ENCODE measurements around the gene SMAD7. TPM values are rescaled to one million over a fixed set of nuclear protein-coding genes. Genes with fewer than 3 reads are reported as not detected.
A peak's percentile ranks its signal among the peaks of the same experiment; 100 is the strongest.

SMAD7 gene
- total RNA-seq, 2 experiments from 2014 or later, result 9.0 to 9.4 TPM

DNA sequence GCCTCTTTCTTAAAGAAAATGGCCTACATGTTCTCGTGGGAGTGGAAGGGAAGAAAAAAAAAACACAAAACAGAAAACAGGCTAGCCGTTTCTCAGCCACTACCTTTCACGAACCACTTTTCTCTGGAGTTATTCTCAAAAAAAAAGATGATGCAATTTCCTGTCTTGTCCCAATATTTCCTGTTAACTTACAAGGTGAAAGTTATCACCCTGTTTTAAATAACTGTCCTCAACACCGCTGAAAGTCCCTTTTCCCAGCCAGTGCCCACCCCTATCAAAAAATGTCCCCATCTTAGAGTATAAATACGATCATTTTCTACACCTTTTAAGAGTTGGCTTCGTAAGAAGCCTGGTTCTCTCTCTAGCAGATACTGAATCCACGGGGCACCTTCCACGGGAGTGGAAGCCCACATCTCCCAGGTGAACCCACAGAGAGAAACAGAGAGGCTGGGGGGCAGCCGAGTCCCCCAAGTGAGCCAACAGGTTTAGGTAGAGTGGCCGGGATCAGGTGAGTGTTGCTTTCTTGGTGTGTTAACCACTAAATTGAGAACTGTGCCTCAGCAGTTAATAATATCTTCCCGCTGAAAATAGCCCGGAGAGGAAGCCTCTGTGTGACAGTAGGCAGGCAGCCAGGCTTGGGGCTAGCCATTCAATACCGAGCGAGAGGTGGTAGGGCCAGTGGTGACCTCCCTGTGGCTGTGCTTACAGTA, 15.9 kb downstream of the SMAD7 start:
- H3K4me1 Mint-ChIP-seq, result peaks cover 69% of the 10 kb centered on the region
- H3K36me3 Mint-ChIP-seq, result peaks cover 34% of the 10 kb centered on the region
- no peak for DNase-seq

DNA sequence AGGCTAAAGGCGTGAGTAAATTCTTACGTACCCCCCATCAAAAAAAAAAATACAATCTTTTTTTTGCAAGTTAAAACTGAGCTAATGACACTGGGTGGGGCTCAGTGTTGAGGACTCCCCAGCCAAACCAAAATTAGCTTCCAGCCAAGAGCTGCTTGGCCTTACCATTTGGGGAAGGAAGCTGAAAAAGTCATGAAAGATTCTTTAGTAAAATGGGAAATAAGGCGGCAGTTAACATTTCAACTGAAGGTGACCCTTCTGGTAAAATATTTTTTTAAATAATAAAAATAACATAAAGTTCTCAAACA, 16.4 kb downstream of the SMAD7 start:
- Mint-ChIP-seq H3K27me3 (no peaks in the 10 kb centered on the region), H3K36me3 (peaks cover 32% of the 10 kb centered on the region), H3K4me3 (peak overlapping the region; percentile 40), H3K4me1 (peaks cover 65% of the 10 kb centered on the region), H3K27ac (peak overlapping the region; percentile 95), H3K9me3 (no peaks in the 10 kb centered on the region)
- DNase-seq, result no peak

More for the DNA sequence above, 15.9 kb downstream of the SMAD7 start:
- peak overlapping the region; percentile 95 for H3K27ac Mint-ChIP-seq
- H3K4me3 Mint-ChIP-seq, result peak overlapping the region; percentile 67
- no peaks in the 10 kb centered on the region for H3K9me3 Mint-ChIP-seq
- no peaks in the 10 kb centered on the region for H3K27me3 Mint-ChIP-seq

DNA sequence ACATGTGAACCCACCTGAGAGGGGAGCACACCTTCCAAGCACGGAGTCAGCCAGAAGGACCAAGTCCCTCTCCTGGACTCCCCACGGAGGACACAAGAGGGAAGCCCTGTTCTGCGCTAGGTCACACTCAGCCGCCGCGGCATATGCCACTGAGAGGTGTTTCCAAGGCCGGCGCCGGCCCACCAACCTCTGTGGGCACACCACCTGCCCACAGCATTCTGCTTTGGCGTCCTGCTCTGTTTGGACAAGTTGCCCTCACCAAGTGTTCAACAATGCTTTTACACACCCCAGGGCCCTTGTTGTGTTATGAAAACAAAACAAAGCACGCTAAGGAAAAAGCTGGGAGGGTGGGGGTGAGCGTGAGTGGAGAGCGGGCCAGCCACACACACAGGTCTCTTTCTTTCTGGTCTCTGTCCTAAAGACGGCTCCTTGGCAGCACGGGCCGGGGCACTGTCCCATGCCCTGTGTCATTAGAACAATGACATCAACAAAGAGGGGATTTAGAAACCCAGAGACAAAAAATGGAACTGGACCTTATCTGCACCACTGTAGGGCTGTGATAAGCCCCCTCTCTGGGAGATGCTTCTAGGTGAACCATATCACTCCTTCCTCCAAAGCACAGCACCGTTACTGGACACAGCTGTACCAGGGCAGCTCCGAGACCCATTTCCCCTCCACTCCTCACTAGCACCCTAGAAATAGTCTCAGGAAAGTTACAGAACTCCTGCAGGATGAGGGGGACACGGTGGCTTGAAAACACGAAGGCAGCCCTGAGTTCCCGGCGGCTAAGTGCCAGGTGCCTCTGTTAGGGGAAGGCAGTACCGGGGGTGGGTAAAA, 17.0 kb downstream of the SMAD7 start:
- no peaks in the 10 kb centered on the region for H3K27me3 Mint-ChIP-seq
- DNase-seq, result no peak
- H3K9me3 Mint-ChIP-seq, result no peaks in the 10 kb centered on the region
- peaks cover 69% of the 10 kb centered on the region for H3K4me1 Mint-ChIP-seq
- peak overlapping the region; percentile 95 for H3K27ac Mint-ChIP-seq
- H3K4me3 Mint-ChIP-seq, result peak overlapping the region; percentile 40
- peaks cover 32% of the 10 kb centered on the region for H3K36me3 Mint-ChIP-seq

DNA sequence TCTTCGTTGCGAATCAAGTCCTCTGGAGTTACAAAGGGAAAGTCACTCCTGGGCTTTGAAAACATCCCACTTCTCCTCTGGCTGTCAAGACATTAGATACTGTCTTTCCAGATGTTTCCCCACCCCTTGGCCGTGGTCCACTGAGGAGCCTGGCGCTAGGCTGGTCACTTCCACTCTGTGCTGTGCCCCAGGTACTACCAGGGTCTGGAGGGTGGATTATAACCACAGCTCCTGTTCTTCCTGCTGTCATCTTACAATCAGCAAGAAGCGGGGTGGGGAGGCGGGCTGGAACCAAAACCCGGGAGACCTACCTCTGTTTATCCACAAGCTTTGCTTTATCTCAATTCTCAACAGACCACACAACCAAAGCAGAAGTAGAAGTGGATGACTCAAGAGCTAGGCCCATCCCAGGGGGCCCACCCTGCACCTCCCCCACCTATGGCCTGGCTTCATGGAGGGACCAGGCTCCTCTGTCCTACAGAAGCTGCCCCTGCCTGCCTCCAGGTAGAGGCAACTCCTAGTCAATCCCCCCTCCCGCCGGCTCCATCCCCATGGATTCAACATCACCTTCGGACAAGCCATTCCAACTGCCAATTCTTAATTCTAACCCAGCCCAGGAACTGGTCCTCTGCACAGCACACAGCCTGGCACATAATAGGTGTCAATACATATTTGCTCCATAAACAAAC, 17.8 kb downstream of the SMAD7 start:
- Mint-ChIP-seq H3K4me1 (peaks cover 70% of the 10 kb centered on the region), H3K4me3 (no peak overlapping the region), H3K27ac (peak overlapping the region; percentile 25), H3K9me3 (no peaks in the 10 kb centered on the region), H3K27me3 (no peaks in the 10 kb centered on the region), H3K36me3 (peaks cover 32% of the 10 kb centered on the region)
- no peak for DNase-seq

DNA sequence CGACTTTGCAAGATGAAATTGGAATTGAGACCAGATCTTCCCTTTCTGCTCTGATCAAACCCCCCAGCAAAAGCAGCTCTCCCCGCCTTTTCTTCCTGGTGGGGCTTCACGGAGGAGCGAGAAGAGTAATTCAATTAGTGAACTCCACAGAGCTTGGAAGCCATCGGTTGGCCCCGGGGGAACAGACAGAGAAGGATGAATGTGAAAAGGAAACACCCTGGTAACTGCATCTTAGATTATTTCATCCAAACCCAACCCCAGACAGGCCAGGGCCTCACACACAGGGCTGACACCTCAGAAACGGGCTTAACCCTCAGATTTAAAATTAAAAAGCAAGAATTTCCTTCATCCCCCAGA, 18.3 kb downstream of the SMAD7 start:
- peaks cover 72% of the 10 kb centered on the region for H3K4me1 Mint-ChIP-seq

DNA sequence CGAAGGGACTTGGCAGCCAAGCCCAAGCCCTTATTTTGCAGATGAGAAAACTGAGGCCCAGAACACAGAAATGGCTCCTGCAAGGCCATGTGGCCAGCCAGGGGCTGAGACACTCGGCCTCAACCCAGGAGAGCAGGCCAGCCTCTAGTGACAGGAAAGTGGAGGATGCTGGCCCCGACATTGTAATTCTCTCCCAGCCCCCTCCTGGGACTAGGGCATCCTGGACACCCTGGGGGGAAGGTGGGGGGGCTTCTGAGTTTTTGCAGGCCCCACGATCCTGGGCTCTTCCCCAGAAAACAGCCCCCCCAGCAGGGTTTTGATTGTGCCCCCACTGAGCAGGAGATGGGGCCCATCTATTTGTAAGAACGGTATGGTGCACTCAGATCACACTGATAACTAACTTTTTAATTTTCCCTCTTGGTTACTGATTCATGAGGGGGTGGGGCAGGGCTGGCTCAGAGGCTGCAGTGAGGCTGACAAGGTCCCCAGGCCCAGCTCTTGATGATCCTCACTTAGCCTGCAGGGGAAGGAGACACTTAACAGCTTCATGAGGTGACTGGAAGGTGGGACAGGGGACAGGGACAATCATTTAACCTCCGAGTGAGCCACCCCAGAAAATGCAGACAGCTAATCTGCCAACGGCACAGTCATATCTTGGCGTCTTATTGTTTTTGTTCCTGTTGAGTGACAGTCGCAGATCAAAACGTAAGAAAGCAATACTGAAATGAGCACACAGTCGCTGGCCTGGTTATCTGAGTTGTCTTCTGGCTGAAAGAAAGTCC, 18.9 kb downstream of the SMAD7 start:
- Mint-ChIP-seq H3K9me3 (no peaks in the 10 kb centered on the region), H3K36me3 (peaks cover 34% of the 10 kb centered on the region), H3K27ac (peak overlapping the region; percentile 57), H3K4me1 (peaks cover 74% of the 10 kb centered on the region), H3K4me3 (no peak overlapping the region), H3K27me3 (no peaks in the 10 kb centered on the region)
- no peak for DNase-seq

More for the DNA sequence above, 18.3 kb downstream of the SMAD7 start:
- Mint-ChIP-seq H3K27ac (peak overlapping the region; percentile 57), H3K4me3 (no peak overlapping the region), H3K27me3 (no peaks in the 10 kb centered on the region), H3K9me3 (no peaks in the 10 kb centered on the region), H3K36me3 (peaks cover 32% of the 10 kb centered on the region)
- no peak for DNase-seq

DNA sequence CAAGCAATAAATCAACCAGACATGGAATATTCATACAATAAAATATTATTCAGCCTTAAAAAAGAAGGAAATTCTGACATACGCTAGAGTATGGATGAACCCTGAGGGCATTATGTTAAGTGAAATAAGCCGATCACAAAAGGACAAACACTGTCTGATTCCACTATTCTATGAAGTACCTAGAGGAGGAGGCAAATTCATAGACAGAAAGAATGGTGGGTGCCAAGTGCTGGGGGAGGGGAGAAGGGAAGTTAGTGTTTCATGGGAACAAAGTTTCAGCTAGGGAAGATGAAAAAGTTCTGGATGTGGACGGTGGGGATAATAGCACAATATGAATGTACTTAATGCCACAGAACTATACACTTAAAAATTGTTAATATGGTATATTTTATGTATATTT, 19.8 kb downstream of the SMAD7 start:
- H3K4me1 Mint-ChIP-seq, result peaks cover 78% of the 10 kb centered on the region
- H3K27me3 Mint-ChIP-seq, result no peaks in the 10 kb centered on the region
- H3K4me3 Mint-ChIP-seq, result no peak overlapping the region
- no peak for DNase-seq
- H3K9me3 Mint-ChIP-seq, result no peaks in the 10 kb centered on the region
- peak overlapping the region; percentile 35 for H3K27ac Mint-ChIP-seq
- H3K36me3 Mint-ChIP-seq, result peaks cover 33% of the 10 kb centered on the region

DNA sequence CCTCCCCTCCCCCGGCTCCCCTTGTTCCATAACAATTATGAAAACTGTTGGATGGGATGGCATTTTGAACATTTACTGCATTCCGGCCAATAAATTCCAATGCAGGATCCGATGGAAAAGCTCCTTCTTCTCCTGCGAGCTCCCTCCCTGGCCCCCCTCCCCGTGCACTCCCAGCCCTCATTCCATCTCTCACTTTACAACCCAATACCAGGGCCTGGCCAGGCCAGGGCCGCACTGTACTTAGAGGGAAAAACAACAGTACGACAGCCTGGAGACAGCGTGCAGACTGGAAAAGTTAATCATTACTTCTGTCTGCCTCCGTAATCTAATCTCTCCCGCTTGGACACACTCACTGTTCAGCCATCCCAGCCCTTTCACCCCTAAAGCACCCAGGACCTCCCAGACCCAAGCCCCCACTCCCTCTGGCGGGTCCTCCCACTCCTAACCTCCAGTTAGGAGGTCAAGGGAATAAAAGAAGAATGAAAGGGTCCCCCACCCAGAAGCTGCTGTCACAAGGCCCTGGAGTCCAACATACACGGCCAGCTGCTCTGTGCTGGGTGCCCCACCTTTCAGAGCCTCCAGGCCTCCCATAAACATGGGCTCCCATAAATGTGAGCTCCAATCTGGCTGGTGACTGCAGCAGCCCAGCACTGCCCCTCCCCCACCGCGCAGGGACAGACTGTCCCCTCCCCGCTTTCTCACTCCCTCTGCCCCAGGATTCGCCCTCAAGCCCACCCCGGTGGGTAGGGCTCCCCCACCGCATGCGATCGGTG, 20.6 kb downstream of the SMAD7 start:
- Mint-ChIP-seq H3K27me3 (no peaks in the 10 kb centered on the region), H3K36me3 (peaks cover 25% of the 10 kb centered on the region), H3K4me3 (no peak overlapping the region), H3K4me1 (peaks cover 76% of the 10 kb centered on the region), H3K9me3 (no peaks in the 10 kb centered on the region), H3K27ac (peak overlapping the region; percentile 72)
- DNase-seq, result no peak

DNA sequence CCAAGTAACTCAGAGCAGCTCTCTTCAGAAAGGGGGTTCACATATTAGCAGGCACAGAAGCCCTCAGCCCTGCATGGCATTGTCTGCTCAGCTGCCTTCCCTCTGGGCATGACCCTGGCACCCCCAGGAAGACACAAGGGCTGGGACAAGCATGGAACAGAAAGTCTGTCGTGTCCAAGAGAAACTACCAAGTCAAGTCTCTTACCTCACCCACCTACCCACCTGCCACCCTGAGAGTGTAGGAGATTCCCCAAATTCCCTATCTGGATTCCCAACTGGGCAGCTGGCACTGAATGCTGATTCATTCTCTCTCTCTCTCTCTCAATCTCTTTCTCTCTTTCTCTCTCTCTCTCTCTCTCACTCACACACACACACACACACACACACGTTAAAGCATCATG, 21.6 kb downstream of the SMAD7 start:
- DNase-seq, result no peak
- Mint-ChIP-seq H3K27ac (peak overlapping the region; percentile 81), H3K9me3 (no peaks in the 10 kb centered on the region), H3K4me1 (peaks cover 78% of the 10 kb centered on the region), H3K27me3 (no peaks in the 10 kb centered on the region), H3K4me3 (peak overlapping the region; percentile 68), H3K36me3 (peaks cover 20% of the 10 kb centered on the region)

DNA sequence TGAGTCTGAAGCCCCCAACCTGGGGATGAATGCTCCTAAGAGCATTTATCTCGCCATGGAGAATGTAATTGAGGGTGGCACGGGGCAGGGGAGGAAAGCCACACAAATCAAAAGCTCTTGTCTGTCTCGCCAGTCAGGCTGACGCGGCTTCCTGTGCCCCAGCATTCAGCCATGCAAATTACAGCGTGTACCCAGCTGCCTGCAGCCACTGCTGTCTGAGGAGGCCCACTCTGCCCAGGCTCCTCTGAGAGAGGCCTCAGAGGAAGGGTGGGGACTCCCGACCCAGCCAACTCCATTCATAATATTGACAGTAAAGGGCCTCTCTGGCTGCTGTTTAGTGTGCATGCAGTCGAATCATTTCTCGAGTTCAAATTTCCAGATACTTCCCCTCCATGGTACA, 22.0 kb downstream of the SMAD7 start:
- H3K4me3 Mint-ChIP-seq, result peak overlapping the region; percentile 68
- peak; percentile 68 for DNase-seq
- no peaks in the 10 kb centered on the region for H3K27me3 Mint-ChIP-seq
- peaks cover 19% of the 10 kb centered on the region for H3K36me3 Mint-ChIP-seq
- H3K9me3 Mint-ChIP-seq, result no peaks in the 10 kb centered on the region
- H3K4me1 Mint-ChIP-seq, result peaks cover 77% of the 10 kb centered on the region
- H3K27ac Mint-ChIP-seq, result peak overlapping the region; percentile 81

DNA sequence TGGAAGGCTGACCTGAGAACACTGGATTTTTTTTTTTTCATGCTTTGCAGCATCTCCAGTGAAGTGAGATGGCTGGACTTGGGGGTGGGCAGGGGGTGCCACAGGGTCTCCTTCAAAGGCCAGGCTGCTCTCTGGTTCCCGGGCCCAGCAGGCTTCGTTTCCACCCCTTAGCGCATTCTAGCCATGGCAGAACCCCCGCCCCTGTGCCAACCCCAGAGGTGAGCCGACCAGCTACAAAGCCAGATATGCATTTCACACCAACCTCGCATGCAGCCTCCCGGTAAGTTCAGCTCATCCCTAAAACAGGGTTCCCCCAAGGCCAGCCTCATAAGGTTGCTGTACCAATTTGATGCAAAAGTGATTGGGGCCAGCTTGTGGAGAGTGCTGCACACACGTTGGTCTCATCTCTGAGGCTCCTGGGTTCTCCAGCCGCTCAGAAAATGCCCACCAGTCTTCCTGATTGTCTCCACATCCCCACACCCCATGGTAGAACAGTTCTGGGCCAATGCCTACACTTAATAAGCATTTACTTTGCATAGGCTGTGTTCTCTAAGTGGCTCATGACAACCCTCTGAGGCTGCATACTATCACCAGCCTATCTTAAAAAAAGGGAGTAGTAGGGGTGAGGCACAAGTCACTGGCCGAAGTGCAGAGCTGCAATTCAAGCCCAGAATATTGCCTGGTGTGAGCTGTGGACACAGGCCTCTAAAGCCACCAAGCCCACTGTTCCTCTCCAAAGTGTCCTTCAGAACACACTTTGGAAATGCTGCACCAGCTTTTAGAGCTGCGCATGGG, 23.3 kb downstream of the SMAD7 start:
- H3K4me1 Mint-ChIP-seq, result peaks cover 81% of the 10 kb centered on the region
- no peak overlapping the region for H3K27ac Mint-ChIP-seq
- no peaks in the 10 kb centered on the region for H3K27me3 Mint-ChIP-seq
- H3K36me3 Mint-ChIP-seq, result peaks cover 28% of the 10 kb centered on the region
- H3K9me3 Mint-ChIP-seq, result no peaks in the 10 kb centered on the region
- H3K4me3 Mint-ChIP-seq, result no peak overlapping the region
- DNase-seq, result no peak

DNA sequence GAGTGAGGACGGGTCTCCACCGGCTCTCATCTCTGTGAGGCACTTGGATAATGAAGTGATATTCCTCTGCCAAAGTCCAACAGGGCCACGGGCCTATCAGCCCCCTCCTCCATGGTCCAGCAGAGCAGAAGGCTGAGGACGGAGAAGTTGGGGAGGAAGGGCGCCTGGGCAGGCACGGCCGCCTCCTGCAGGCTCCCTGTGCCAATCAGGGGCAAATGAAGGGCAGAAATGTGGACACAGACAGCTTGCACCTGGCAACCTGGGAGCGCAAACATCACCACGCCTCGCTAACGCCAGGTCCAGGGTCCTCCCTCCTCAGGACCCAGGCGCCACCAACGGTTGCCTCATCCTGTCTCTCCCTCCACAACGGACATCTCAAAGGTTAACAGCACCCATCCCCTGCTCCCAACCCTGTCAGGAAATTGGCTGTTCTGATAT, 24.3 kb downstream of the SMAD7 start:
- Mint-ChIP-seq H3K27ac (no peak overlapping the region), H3K4me3 (no peak overlapping the region), H3K4me1 (peaks cover 73% of the 10 kb centered on the region), H3K9me3 (no peaks in the 10 kb centered on the region), H3K27me3 (no peaks in the 10 kb centered on the region), H3K36me3 (peaks cover 23% of the 10 kb centered on the region)
- no peak for DNase-seq

DNA sequence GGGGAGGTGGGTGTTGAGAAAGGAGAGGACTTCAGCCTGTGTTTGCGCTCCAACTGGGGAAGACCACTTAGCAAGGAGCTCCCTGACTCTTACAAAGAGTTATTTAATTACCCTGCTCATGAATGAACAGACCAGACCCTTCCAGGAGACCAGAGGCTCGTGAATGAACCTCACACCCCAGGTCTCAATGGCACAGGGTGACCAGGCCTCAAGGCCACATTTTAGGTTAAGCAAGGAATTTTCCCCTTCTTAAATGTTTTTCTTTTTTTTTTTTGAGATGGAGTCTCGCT, 25.3 kb downstream of the SMAD7 start:
- H3K27me3 Mint-ChIP-seq, result no peaks in the 10 kb centered on the region
- H3K36me3 Mint-ChIP-seq, result peaks cover 19% of the 10 kb centered on the region
- no peak for DNase-seq
- peak overlapping the region; percentile 92 for H3K27ac Mint-ChIP-seq
- H3K9me3 Mint-ChIP-seq, result no peaks in the 10 kb centered on the region
- H3K4me1 Mint-ChIP-seq, result peaks cover 69% of the 10 kb centered on the region
- no peak overlapping the region for H3K4me3 Mint-ChIP-seq
